NCI-H2196 treated with DMSO at 0.1 percent for 48 hours (cell line): ENCODE results near the gene TIFAB.

ENCODE experiments used
- DNase-seq: peaks from one replicate; lab custom pipeline; 2025; ENCODE audit not compliant: unreplicated experiment; lab: John Stamatoyannopoulos, UW

TIFAB gene

GRCh38 chr5:135482381-135482933, 30.3 kb upstream of the TIFAB start:
- DNase-seq, result no peak

- DNase-seq, result no peak
These were observed 29.8 kb upstream of the TIFAB start for GRCh38 chr5:135481909-135482311.

DNA sequence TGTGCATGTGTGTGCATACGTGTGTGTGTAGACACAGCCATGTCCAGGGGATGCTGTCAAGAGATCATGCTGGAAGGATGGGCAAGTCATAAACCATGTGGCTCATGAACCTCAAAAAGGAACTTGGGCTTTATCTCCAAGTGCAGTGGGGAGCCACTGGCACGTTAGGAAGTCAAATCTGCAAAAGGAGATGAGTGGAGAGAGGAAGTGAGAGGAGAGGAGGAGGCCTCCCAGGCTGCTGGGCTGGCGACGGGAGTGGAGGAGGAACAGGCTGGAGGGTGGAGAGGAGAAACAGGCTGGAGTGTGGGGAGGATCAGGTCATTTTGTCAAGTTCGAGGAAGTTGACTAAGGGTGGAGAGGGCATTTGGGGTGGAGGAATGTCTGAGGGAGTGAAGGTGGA, 29.2 kb upstream of the TIFAB start:
- no peak for DNase-seq

DNA sequence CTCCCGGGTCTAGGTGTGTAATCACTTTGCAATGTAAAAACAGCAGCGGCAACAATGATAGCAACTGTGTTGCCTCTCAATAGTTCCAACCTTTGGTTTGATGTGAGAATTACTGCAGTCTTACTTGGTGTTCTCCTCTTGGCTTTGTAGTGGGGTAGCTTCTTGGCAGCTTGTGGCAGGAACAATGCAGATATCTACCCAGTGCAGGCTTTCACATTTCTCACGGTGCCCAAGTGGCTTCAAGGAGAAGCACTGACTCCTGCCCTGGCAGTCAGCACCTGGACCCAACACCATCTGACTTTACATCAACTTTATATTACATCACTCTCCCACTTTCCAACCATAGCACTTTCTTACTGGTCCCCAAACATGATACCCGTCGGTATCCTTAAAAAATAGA, 28.4 kb upstream of the TIFAB start:
- no peak for DNase-seq

DNA sequence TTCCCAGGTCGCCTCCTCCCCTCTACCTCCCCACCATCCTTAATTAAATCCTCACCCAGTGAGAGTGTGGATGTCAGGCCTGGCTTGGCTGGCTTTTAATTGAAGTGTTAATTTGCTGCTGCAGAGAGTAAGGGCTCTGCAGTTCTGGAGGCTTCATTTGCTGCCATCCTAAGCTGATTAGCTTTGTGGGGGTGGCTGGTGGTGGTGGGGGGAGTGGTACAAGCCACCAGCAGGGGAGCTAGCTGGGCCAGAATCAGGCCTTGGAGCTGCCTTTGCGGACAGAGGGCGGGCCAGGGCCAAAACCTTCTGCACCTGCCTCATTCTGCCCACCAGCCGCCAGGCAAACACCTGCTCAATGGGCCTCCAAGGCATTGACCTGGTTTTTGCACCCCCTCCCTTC, 26.8 kb upstream of the TIFAB start:
- DNase-seq, result no peak

GRCh38 chr5:135477613-135478066, 25.5 kb upstream of the TIFAB start:
- no peak for DNase-seq

GRCh38 chr5:135476615-135477581, 24.7 kb upstream of the TIFAB start:
- no peak for DNase-seq

- no peak for DNase-seq
These were observed 22.0 kb upstream of the TIFAB start for GRCh38 chr5:135473956-135474670.

- no peak for DNase-seq
These were observed 20.0 kb upstream of the TIFAB start for GRCh38 chr5:135472141-135472540.

GRCh38 chr5:135471726-135472125, 19.6 kb upstream of the TIFAB start:
- no peak for DNase-seq

DNA sequence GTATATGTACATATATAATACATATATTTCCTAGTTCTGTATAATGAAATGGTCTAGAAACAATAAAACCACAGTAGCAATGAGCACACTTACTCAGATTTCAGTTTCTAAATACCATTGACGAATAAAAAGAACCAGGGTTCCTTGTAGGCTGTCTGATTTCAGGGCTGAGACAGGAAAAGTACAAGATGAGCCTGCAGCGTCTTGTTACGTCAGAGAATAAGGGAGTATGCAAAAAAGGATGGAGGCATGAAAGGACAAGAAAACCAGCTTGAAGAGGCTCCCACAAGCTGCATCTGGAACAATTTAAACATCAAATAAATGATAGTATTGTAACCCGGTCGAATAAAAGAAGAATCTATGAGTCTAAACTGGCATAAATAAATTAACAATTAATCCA, 17.8 kb upstream of the TIFAB start:
- DNase-seq, result no peak

- DNase-seq, result no peak
These were observed 16.4 kb upstream of the TIFAB start for GRCh38 chr5:135468541-135468940.

DNA sequence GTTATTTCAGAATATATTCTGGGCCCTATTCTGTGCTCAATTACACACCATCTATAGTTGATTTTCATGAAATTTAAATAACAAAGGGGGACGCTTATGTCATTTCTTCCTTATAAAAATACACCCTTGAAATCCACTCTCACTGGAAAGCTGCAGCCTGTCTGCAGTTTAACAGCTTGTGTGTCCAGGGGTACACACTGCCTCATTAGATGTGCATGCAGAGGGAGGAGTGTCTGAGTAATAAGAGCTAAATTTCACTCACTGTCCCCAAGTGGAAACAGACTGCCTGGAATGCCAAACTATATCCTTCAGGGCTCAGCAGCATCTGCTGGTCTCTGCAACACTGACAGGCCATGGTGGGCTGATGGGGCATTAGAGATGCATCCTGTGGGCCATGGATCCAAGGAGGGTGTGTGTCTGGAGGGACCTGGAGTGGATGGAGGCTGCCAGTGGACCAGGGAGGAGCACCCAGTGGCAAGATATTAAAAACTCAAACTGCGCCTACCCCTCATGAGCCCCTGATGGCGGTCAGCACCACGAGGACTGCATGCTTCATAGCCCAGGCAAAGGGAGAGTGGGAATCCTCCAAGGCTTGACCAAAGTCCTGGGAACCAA, 15.8 kb upstream of the TIFAB start:
- DNase-seq, result no peak

DNA sequence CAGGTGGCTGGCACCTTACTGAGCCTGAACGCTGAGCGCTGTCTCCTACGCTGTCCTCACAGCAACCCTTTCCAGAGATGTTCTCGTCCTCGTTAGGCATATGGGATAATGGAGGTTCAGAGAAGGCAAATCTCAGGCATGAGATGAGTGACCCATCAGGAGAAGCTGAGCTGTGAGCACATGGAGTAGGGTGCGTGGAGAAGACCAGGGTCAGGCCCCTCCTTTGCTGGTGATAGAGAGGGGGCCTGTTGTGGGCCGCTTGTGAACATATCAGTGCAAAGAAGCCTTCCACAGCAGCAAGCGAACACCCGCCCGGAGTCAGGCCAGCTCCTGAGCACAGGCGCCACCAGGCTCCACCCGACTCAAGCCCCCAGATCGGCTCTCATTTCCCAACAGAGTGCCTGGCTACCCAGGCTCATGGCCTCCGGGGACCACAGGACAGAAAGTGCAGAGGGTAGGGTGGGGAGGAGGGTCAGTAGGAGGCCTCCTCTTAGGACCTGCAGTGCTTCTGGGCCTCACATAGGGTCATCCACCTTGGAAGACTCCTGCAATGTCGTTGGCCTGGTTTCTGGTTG, 15.0 kb upstream of the TIFAB start:
- no peak for DNase-seq

DNA sequence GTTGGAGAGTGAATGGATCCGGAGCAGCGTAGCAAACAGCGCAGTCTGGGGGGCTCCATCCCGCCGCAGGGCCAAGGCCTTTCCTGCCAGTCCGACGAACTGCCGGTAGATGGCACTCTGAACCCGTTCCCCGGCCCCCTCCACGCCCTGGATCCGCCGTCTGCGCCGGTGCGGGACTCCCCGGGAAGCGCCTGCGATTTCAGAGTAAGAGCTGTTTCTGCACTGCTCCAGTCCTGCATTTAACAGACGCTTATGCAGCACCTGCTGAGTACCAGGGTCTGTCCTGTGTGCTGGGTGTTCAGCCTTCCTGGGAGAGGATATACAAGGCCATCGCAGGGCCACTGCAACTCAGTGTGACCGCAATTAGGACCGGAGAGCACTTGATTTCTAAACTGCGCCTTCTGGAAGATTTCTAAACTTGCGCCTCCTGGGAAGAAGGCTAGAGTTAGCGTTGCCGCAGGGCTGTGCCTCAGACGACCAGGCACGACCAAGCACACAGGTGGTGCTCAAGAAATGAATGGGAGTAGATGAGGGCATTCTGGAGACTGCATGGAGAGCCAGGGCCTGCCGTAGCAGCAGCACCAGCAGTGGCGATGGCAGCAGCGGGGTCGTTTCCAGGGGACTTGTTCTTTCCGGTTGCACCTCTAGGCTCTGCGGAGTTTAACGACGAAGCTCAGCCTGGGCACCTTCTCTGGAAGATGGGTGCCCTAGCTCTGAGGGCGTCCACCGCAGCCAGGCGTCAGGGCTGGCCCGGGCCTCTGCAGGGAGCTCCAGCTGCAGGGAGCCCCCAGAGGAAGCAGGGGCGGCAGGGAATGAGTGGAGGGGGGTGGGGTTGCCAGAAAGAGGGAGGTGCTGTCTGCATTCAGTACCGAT, 14.3 kb upstream of the TIFAB start:
- peak; percentile 15 for DNase-seq

DNA sequence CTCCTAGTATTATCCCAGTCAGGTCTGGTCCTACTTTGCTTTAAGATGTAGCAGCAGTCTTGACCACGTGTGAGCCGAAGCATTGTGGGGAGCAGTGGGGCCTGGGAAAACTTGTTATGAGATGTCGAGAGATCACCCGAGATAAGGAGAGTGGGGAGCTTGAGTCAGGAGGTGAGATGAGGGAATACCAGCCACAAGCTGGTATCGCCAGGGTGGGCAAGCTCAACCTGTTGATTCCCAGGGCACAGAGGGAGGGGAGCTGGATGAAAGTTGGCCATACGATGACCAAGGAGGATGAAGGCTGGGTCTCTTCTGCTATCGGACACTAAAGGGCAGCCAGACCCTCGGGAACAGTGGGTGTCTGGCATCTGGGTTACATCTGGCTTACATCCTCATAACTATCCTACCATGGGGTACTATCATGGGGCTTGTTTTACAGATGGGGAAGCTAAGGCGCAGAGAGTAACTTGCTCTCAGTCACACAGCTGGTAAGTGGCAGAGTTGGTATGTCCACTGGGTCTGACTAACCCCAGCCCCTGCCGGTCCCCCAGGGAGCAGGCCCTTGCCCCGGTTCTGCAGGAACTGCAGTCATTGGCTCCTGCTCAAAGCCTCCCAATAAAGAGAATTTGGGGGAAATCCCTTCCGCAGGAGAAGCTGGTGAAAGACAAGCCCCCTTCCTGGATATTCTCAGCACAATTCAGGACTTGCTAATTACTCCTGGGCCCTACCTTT, 13.4 kb upstream of the TIFAB start:
- DNase-seq, result no peak

- peak; percentile 39 for DNase-seq
These were observed 10.2 kb upstream of the TIFAB start for GRCh38 chr5:135462304-135462703.

DNA sequence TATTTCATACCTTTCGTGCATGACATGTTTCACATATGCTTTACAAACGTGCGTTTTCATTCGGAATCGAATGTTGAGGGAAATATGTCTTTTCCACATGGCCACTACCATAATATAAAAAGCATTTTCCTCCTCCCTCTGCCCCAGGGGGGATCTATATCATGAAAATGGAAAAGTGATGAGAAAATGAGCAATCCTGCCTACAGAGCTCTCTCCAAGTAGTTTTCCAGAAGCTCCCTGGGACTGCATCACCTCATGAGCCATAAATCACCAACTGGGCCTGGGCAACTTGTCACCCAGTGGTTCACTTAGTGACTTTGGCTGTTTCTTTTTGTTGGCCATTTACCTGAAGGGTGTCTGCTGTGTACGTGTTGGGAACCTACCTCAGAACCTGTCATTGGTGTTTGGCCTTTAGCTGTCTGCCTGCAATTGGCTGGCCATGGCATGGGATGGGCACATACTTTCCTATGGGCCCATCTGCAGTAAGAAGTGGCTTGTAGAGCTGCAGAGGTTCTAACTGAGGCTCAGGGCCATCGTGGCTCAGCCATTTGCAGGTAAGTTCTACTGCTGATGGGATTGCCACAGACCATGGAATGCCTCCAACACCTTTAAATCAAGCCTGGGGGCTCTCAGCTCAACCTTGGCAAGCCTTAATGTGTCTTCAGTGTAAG, 9.5 kb upstream of the TIFAB start:
- no peak for DNase-seq
